Sigmoid colon (tissue), 4 donors: ENCODE data around the gene KSR1.

Experiments
- EP300 ChIP-seq, 4 donors: sonication (generic); formaldehyde crosslinking; IDR thresholded peaks; one replicate each; pipeline ENCODE4 v1.6.1; 2017; ENCODE audit warnings: antibody characterized with exemption in 4 of 4
- POLR2AphosphoS5 ChIP-seq, 4 donors: sonication (generic); formaldehyde crosslinking; IDR thresholded peaks; one replicate each; pipeline ENCODE4 v1.6.1; 2017; ENCODE audit warnings: antibody characterized with exemption in 4 of 4
- TF ChIP-seq, protein P1 (sequence below), 4 experiments: fragments of 450-650 bp in 3 of 4; fragments of 200-600 bp in 1 of 4; IDR thresholded peaks; one replicate each; pipeline ENCODE4 v1.5.1; 2016 to 2019; ENCODE audit warnings: antibody characterized with exemption in 4 of 4, mild to moderate bottlenecking in 3 of 4, moderate library complexity in 2 of 4

GRCh38 chr17:27473748-27474609 is 17.7 kb downstream of the KSR1 start:
- TF ChIP-seq, protein P1, sequence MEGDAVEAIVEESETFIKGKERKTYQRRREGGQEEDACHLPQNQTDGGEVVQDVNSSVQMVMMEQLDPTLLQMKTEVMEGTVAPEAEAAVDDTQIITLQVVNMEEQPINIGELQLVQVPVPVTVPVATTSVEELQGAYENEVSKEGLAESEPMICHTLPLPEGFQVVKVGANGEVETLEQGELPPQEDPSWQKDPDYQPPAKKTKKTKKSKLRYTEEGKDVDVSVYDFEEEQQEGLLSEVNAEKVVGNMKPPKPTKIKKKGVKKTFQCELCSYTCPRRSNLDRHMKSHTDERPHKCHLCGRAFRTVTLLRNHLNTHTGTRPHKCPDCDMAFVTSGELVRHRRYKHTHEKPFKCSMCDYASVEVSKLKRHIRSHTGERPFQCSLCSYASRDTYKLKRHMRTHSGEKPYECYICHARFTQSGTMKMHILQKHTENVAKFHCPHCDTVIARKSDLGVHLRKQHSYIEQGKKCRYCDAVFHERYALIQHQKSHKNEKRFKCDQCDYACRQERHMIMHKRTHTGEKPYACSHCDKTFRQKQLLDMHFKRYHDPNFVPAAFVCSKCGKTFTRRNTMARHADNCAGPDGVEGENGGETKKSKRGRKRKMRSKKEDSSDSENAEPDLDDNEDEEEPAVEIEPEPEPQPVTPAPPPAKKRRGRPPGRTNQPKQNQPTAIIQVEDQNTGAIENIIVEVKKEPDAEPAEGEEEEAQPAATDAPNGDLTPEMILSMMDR (IDR thresholded peaks at IDR 0.05): no peak
- TF ChIP-seq POLR2AphosphoS5 (IDR thresholded peaks at IDR 0.05) (peak in 3 of 4 donors; percentile 15 to 57 (median 28)), EP300 (IDR thresholded peaks at IDR 0.05) (no peak)
